ENCODE results near the gene TMEM179. TPM values are rescaled to one million over a fixed set of nuclear protein-coding genes. Genes with fewer than 3 reads are reported as not detected.

The TMEM179 gene
- total and polyA plus RNA-seq, 2 of the 13 experiments (the other 11 are each of a cell fraction or from before 2014, with no cell fraction given), result not detected

GRCh38 chr14:104654119-104654518, 49.5 kb upstream of the TMEM179 start (continued):
- TF ChIP-seq ZBED4 (CRISPR knock-in tag; IDR thresholded peaks at IDR 0.05; ENCODE audit: borderline replicate concordance), result peak; percentile 50; the same call in 1 of the 2 replicates
- no peak for TF ChIP-seq CEBPZ (IDR thresholded peaks at IDR 0.05; ENCODE audit: low read length)
- TF ChIP-seq FOXA1 (IDR thresholded peaks at IDR 0.05), result no peak
- peak; percentile 75 for TF ChIP-seq FOXA1 (CRISPR knock-in tag; IDR thresholded peaks at IDR 0.05)
- no peak for TF ChIP-seq ELK4 (CRISPR knock-in tag; IDR thresholded peaks at IDR 0.05; ENCODE audit: borderline replicate concordance)
- no peak for TF ChIP-seq ZMYM4 (CRISPR knock-in tag; IDR thresholded peaks at IDR 0.05)
- TF ChIP-seq RXRA (CRISPR knock-in tag; IDR thresholded peaks at IDR 0.05), result peak; percentile 93
- peak; percentile 81 for TF ChIP-seq ZGPAT (CRISPR knock-in tag; IDR thresholded peaks at IDR 0.05)
- TF ChIP-seq ZFP36 (IDR thresholded peaks at IDR 0.05; ENCODE audit: borderline replicate concordance, low read depth, low read length, partially characterized antibody), result no peak
- 0 out of 2 replicates have a peak, but pooled peaks have one; percentile 5 for TF ChIP-seq JUNB (CRISPR knock-in tag; IDR thresholded peaks at IDR 0.05; ENCODE audit: borderline replicate concordance)
- no peak for TF ChIP-seq YEATS4 (CRISPR knock-in tag; IDR thresholded peaks at IDR 0.05; ENCODE audit: borderline replicate concordance)
- TF ChIP-seq ZBTB43 (CRISPR knock-in tag; conservative IDR thresholded peaks at IDR 0.05), result no peak
- no peak for TF ChIP-seq FIP1L1 (IDR thresholded peaks at IDR 0.05; ENCODE audit: borderline replicate concordance, insufficient read depth, low read depth, low read length)
- TF ChIP-seq ZNF713 (CRISPR knock-in tag; IDR thresholded peaks at IDR 0.05), result no peak
- no peak for TF ChIP-seq REL (CRISPR knock-in tag; conservative IDR thresholded peaks at IDR 0.05)
- TF ChIP-seq ZNF83 (CRISPR knock-in tag; IDR thresholded peaks at IDR 0.05; ENCODE audit: borderline replicate concordance), result no peak
- no peak for TF ChIP-seq MXD1 (CRISPR knock-in tag; IDR thresholded peaks at IDR 0.05)
- peak; percentile 84 for TF ChIP-seq FOXA3 (CRISPR knock-in tag; IDR thresholded peaks at IDR 0.05)
- no peak for TF ChIP-seq MTF1 (CRISPR knock-in tag; IDR thresholded peaks at IDR 0.05)

Data from HepG2 (cell line).